GM12873 (cell line): Measurements from ENCODE around the gene VCL.

ENCODE experiments used
- CTCF ChIP-seq: IDR thresholded peaks from 2 replicates; pipeline ENCODE4 v1.5.1; 2012; ENCODE audit warnings: low read depth, mild to moderate bottlenecking, moderate library complexity, low read length, control low read depth; ENCODE audit not compliant: insufficient read depth; ENCODE audit errors: missing control alignments

The VCL gene

GRCh38 chr10:73999703-74000102 lies 1.8 kb downstream of the VCL start:
- TF ChIP-seq CTCF = no peak

GRCh38 chr10:74000892-74001669 lies 3.2 kb downstream of the VCL start:
- no peak for TF ChIP-seq CTCF

- TF ChIP-seq CTCF = no peak
Observed at GRCh38 chr10:74006269-74006668, 8.4 kb downstream of the VCL start.

GRCh38 chr10:74008212-74008731 lies 10.4 kb downstream of the VCL start:
- TF ChIP-seq CTCF = no peak

GRCh38 chr10:74011017-74011416 lies 13.1 kb downstream of the VCL start:
- no peak for TF ChIP-seq CTCF

- no peak for TF ChIP-seq CTCF
Observed at GRCh38 chr10:74011770-74012169, 13.9 kb downstream of the VCL start.

- TF ChIP-seq CTCF = no peak
Observed at GRCh38 chr10:74012480-74012879, 14.6 kb downstream of the VCL start.
